Upper lobe of right lung (tissue), 1 donor: Measurements from ENCODE around the gene SLC22A3. TPM values are rescaled to one million over a fixed set of nuclear protein-coding genes. Genes with fewer than 3 reads are reported as not detected.
A peak's percentile ranks its signal among the peaks of the same experiment; 100 is the strongest.

Source experiments
- ATAC-seq: fragments of 200-7000 bp; cut with Tn5 transposase; one replicate; pipeline ENCODE4 v1.9.1; 2020; ENCODE audit warnings: mild to moderate bottlenecking, moderate library complexity
- DNase-seq: peaks from one replicate; pipeline ENCODE4 v3.0.0-alpha.2; 2020
- H3K27ac ChIP-seq: fragments of 200-600 bp; one replicate; pipeline ENCODE4 v1.8.0; 2022
- H3K27me3 ChIP-seq: fragments of 200-600 bp; one replicate; pipeline ENCODE4 v1.8.0; 2022; ENCODE audit warnings: mild to moderate bottlenecking
- H3K36me3 ChIP-seq: fragments of 200-600 bp; one replicate; pipeline ENCODE4 v1.8.0; 2022
- H3K4me1 ChIP-seq: fragments of 200-600 bp; one replicate; pipeline ENCODE4 v1.8.0; 2022
- H3K4me3 ChIP-seq: fragments of 200-600 bp; one replicate; pipeline ENCODE4 v1.8.0; 2022; ENCODE audit warnings: mild to moderate bottlenecking
- H3K9me3 ChIP-seq: fragments of 200-600 bp; one replicate; pipeline ENCODE4 v1.8.0; 2022
- intact Hi-C: fragments of 100-400 bp; cut with DNase I; formaldehyde crosslinking; loops from one replicate; pipeline ENCODE4 v1.11.0; 2022
- total RNA-seq: library from RNA; stranded (reverse); fragmentation: NEBNext Ultra II Directional; extraction: Animal tissue kit (Norgen Biotek cat#: 25700); gene quantifications from one replicate; pipeline ENCODE4 v1.2.1, GENCODE V29; 2021
- TF ChIP-seq, protein P1 (sequence below): fragments of 200-600 bp; IDR thresholded peaks from one replicate; pipeline ENCODE4 v1.8.0; 2022; ENCODE audit warnings: antibody characterized with exemption
- donor health status: DM: no; HTN: yes; CAD: no; lungs with severe emphysema.

The SLC22A3 gene
- total RNA-seq, 1 donor from 2014 or later: 30.6 TPM

DNA sequence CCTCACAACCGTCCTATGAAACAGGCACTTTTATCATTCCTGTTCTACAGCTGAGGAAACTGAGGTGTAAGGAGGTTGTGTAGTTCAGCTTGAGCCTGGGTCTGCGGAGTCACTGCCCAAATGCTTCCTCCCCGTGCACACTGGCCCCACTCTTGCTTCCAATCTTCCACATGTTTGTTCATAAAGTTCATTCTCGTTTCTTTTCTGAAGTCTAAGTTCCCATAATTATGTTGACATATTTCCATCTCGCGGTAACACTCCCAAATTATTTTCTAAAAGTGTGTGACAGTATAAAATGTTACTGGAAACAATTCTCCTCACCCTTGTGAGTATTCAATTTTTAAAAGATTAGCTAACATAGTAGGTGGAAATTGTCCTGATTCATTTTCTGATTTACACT, 106.9 kb downstream of the SLC22A3 start:
- H3K36me3 ChIP-seq: no peaks in the 10 kb centered on the region
- ATAC-seq: no peak
- H3K27me3 ChIP-seq: peaks cover 5% of the 10 kb centered on the region
- intact Hi-C loops: loop anchor here (10.0 kb wide), 1 partner anchor 320 kb away; no protein-coding TSS in a partner anchor
- no peak for DNase-seq
- H3K27ac ChIP-seq: no peak overlapping the region
- TF ChIP-seq, protein P1, sequence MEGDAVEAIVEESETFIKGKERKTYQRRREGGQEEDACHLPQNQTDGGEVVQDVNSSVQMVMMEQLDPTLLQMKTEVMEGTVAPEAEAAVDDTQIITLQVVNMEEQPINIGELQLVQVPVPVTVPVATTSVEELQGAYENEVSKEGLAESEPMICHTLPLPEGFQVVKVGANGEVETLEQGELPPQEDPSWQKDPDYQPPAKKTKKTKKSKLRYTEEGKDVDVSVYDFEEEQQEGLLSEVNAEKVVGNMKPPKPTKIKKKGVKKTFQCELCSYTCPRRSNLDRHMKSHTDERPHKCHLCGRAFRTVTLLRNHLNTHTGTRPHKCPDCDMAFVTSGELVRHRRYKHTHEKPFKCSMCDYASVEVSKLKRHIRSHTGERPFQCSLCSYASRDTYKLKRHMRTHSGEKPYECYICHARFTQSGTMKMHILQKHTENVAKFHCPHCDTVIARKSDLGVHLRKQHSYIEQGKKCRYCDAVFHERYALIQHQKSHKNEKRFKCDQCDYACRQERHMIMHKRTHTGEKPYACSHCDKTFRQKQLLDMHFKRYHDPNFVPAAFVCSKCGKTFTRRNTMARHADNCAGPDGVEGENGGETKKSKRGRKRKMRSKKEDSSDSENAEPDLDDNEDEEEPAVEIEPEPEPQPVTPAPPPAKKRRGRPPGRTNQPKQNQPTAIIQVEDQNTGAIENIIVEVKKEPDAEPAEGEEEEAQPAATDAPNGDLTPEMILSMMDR: no peak
- no peaks in the 10 kb centered on the region for H3K9me3 ChIP-seq
- no peak overlapping the region for H3K4me3 ChIP-seq
- H3K4me1 ChIP-seq: peaks cover 4% of the 10 kb centered on the region

GRCh38 chr6:160455541-160456213, 107.5 kb downstream of the SLC22A3 start:
- H3K36me3 ChIP-seq: no peaks in the 10 kb centered on the region
- H3K27me3 ChIP-seq: peaks cover 5% of the 10 kb centered on the region
- DNase-seq (peak; percentile 72), ATAC-seq (peak; percentile 93)
- no peak overlapping the region for H3K27ac ChIP-seq
- H3K4me1 ChIP-seq: peaks cover 4% of the 10 kb centered on the region
- intact Hi-C loops: loop anchor here (10.0 kb wide), 1 partner anchor 321 kb away; no protein-coding TSS in a partner anchor
- H3K9me3 ChIP-seq: no peaks in the 10 kb centered on the region
- no peak overlapping the region for H3K4me3 ChIP-seq
- TF ChIP-seq, protein P1: peak; percentile 96

- ATAC-seq (no peak), DNase-seq (no peak)
- peaks cover 5% of the 10 kb centered on the region for H3K27me3 ChIP-seq
- H3K27ac ChIP-seq: no peak overlapping the region
- peaks cover 4% of the 10 kb centered on the region for H3K4me1 ChIP-seq
- no peaks in the 10 kb centered on the region for H3K9me3 ChIP-seq
- intact Hi-C loops: loop anchor here (10.0 kb wide), 1 partner anchor 321 kb away; no protein-coding TSS in a partner anchor
- H3K36me3 ChIP-seq: no peaks in the 10 kb centered on the region
- TF ChIP-seq, protein P1: peak; percentile 9
- H3K4me3 ChIP-seq: no peak overlapping the region
Measured at GRCh38 chr6:160456214-160456546, 108.0 kb downstream of the SLC22A3 start.

GRCh38 chr6:160457823-160458222, 109.6 kb downstream of the SLC22A3 start:
- intact Hi-C loops: loop anchor here (10.0 kb wide), 1 partner anchor 323 kb away; no protein-coding TSS in a partner anchor
- TF ChIP-seq, protein P1: no peak
- Histone ChIP-seq H3K9me3 (no peaks in the 10 kb centered on the region), H3K27me3 (peaks cover 5% of the 10 kb centered on the region), H3K4me1 (peaks cover 5% of the 10 kb centered on the region), H3K4me3 (no peak overlapping the region), H3K27ac (no peak overlapping the region), H3K36me3 (no peaks in the 10 kb centered on the region)
- DNase-seq: no peak
- no peak for ATAC-seq

- H3K9me3 ChIP-seq: no peaks in the 10 kb centered on the region
- H3K4me1 ChIP-seq: peaks cover 2% of the 10 kb centered on the region
- no peaks in the 10 kb centered on the region for H3K36me3 ChIP-seq
- intact Hi-C loops: no loop called here
- no peak overlapping the region for H3K27ac ChIP-seq
- H3K4me3 ChIP-seq: no peak overlapping the region
- TF ChIP-seq, protein P1: no peak
- DNase-seq (no peak), ATAC-seq (no peak)
- H3K27me3 ChIP-seq: no peaks in the 10 kb centered on the region
Measured at GRCh38 chr6:160461641-160462040, 113.5 kb downstream of the SLC22A3 start.
